ENCODE measurements around the gene PBX1. TPM values are rescaled to one million over a fixed set of nuclear protein-coding genes. Genes with fewer than 3 reads are reported as not detected.

PBX1 gene
- total RNA-seq, 1 donor from 2014 or later = not detected

DNA sequence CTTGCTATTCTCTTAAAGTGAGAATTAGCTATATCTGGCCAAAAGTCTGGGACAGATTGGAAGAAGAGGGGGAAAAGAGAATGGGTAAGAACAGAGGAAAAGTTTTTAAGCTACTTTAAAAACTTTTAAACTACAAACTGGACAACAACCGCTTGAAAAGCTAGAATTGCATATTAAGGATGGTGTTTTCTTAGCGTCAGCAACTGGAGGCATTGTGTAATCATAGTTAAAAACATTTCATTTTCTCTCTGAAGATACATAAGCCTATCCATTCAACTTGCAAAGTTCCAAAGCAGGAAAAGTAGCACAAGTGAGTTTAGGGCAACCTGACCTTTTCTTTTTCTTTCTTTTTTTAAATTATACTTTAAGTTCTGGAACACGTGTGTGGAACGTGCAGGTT lies 10.9 kb downstream of the PBX1 start:
- H3K9me3 Mint-ChIP-seq = no peaks in the 10 kb centered on the region
- intact Hi-C loops (cut with micrococcal nuclease) = no loop called here
- H3K27ac Mint-ChIP-seq = no peak overlapping the region
- H3K36me3 Mint-ChIP-seq (ENCODE audit: low read depth) = no peaks in the 10 kb centered on the region
- H3K4me1 Mint-ChIP-seq (ENCODE audit: low read depth) = no peaks in the 10 kb centered on the region
- H3K4me3 Mint-ChIP-seq (ENCODE audit: low read depth) = no peak overlapping the region
- H3K27me3 Mint-ChIP-seq (ENCODE audit: low read depth) = no peaks in the 10 kb centered on the region
- no peak for DNase-seq (ENCODE audit: low spot score)

DNA sequence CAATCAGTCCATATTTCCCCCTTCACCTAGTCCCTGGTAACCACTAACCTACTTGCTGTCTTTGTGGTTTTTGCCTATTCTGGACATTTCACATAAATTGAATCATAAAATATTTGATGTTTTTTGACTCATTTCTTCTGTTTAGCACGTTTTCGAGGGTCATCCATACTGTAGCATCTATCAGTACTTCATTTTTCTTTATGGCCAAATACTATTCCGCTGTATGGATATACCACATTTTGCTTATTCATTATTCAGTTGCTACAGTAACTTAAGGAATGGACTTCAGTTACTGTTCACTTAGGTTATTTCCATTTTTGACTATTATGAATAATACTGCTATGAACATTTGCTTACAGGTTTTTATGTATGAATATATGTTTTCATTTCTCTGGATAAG lies 12.3 kb downstream of the PBX1 start:
- no peak for DNase-seq (ENCODE audit: low spot score)
- no peak overlapping the region for H3K27ac Mint-ChIP-seq
- no peaks in the 10 kb centered on the region for H3K36me3 Mint-ChIP-seq (ENCODE audit: low read depth)
- no peak overlapping the region for H3K4me3 Mint-ChIP-seq (ENCODE audit: low read depth)
- no peaks in the 10 kb centered on the region for H3K9me3 Mint-ChIP-seq
- no peaks in the 10 kb centered on the region for H3K27me3 Mint-ChIP-seq (ENCODE audit: low read depth)
- H3K4me1 Mint-ChIP-seq (ENCODE audit: low read depth) = no peaks in the 10 kb centered on the region
- intact Hi-C loops (cut with micrococcal nuclease) = no loop called here

DNA sequence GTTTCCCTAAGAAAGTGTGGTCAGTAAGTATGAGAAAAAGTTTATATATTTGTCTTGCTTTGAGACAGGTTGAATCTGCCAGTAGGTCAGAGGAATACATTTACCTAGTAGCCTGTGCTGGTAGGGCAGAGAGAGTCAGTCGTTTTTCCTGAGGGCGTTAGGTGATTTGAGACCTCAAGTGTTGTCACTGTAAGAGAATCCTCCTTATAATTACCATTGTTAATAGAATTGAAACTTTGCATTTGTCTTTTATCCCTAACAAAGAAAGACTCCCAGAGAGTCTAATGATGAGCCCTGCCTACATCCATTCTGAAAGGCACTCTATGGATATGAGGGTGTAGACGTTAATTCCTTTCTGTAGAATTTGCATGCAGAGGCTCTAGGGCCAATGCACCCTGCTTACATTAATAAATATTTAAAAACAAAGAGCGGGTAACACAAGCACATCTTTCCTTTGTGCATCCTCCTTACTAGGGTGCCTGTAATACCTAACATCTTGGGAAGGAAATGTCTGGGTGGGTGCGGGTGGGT lies 16.4 kb downstream of the PBX1 start:
- H3K4me1 Mint-ChIP-seq (ENCODE audit: low read depth) = no peaks in the 10 kb centered on the region
- no peaks in the 10 kb centered on the region for H3K36me3 Mint-ChIP-seq (ENCODE audit: low read depth)
- H3K27me3 Mint-ChIP-seq (ENCODE audit: low read depth) = no peaks in the 10 kb centered on the region
- H3K4me3 Mint-ChIP-seq (ENCODE audit: low read depth) = no peak overlapping the region
- H3K9me3 Mint-ChIP-seq = no peaks in the 10 kb centered on the region
- H3K27ac Mint-ChIP-seq = no peak overlapping the region
- intact Hi-C loops (cut with micrococcal nuclease) = no loop called here
- DNase-seq (ENCODE audit: low spot score) = no peak

DNA sequence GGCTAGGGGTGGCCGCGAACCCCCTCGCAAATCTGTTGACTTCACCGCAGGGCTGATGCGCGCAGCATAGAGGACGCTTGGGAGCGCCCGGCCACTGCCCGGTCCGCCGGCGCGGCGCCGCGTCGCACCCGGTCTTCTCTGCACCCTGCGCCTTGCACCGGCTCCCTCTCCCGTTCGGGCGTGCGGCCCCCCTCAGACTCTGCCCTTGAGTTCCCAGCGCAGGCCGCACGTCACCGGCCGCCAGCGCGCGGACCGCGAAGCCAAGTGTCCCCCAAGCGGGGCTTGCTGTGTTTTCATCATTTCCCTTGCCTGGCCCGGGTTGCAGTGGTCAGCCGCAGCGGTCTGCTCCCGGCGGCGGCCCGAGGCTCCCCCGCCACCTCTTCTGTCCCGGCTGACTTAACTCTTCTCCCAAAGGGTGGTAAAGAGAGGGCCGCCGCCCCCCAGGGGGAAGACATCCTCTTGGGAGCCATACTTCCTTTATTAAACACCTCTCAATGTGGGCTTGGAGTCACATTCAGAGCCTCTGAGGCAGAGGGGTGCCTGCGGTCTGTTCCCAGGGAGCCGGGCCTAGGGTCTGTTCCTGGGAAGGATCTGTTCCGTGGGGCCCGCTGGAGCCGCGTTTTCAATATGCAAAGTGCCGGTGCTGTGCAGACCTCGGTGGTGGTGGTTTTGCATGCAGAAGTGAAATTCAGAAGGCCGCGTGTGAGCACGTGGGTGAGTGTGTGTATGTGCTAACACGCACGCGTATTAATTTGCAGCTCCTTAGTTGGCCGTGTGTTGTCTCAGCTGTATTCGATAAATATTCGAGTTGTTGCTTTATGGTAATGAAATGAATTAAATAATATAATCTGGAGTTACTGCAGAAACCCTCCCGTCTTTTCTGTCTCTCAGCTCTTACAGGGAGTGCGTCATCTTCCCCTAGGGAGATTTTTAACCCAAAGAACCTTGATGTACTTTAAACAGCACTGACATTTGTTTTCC lies 17.6 kb downstream of the PBX1 start:
- no peaks in the 10 kb centered on the region for H3K36me3 Mint-ChIP-seq (ENCODE audit: low read depth)
- intact Hi-C loops (cut with micrococcal nuclease) = no loop called here
- H3K27me3 Mint-ChIP-seq (ENCODE audit: low read depth) = no peaks in the 10 kb centered on the region
- H3K4me3 Mint-ChIP-seq (ENCODE audit: low read depth) = no peak overlapping the region
- H3K4me1 Mint-ChIP-seq (ENCODE audit: low read depth) = no peaks in the 10 kb centered on the region
- H3K9me3 Mint-ChIP-seq = no peaks in the 10 kb centered on the region
- no peak overlapping the region for H3K27ac Mint-ChIP-seq
- no peak for DNase-seq (ENCODE audit: low spot score)

DNA sequence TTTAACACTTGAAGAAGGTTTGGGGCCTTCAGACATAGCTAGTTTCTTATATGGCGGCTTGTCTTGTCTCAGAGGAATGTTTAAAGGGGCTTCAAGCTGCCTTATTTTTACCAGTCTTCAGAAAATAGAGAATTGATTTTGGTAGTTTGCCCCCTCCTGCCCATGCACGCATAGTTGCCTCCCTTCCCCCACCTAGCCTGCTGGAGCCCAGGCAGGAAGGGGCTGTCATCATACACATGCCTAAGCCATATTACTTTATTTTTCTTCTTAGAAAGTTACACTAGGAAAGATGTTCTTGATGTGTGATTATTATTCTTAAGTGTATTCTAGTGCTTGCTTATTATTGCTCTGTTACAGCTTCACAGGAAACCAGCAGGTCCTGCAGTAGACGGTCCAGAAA lies 18.3 kb downstream of the PBX1 start:
- no peak for DNase-seq (ENCODE audit: low spot score)
- Mint-ChIP-seq H3K27ac (no peak overlapping the region), H3K4me3 (ENCODE audit: low read depth) (no peak overlapping the region), H3K9me3 (no peaks in the 10 kb centered on the region), H3K27me3 (ENCODE audit: low read depth) (no peaks in the 10 kb centered on the region), H3K4me1 (ENCODE audit: low read depth) (no peaks in the 10 kb centered on the region), H3K36me3 (ENCODE audit: low read depth) (no peaks in the 10 kb centered on the region)
- intact Hi-C loops (cut with micrococcal nuclease) = no loop called here

DNA sequence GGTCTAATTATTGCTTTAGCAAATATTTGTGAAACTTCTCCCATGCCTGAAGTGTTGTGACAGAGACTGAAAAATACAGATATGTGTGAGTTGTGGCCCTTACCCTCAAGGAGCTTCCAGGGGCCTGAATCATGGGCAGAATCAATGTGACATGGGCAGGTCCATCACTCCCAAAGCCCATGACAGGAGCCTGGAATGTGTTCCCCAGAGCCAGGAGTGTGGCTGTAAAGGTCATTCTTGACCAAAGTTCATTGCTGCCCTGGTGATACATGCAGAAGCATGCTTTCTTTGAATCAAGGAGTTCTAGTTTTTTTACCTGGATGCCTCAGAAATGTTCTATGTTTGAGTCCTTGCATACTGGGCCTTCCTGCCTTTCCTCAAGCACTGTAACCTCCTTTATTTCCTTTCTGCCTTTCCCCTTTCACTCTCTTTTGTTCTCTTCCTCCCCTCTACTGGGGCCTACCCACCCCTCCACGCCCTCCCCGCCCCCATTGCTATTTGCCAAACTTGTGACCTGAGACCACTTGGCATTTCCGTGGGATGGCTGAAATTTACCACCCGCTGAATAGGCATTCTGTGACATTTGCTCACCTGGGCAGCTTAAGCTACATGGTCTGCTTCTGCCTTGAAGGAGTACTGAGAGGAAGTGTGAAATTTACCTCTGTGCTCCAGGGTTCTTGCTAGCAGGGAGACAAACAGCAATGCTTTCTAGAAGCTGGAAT lies 19.7 kb downstream of the PBX1 start:
- Mint-ChIP-seq H3K4me3 (ENCODE audit: low read depth) (no peak overlapping the region), H3K4me1 (ENCODE audit: low read depth) (no peaks in the 10 kb centered on the region), H3K36me3 (ENCODE audit: low read depth) (no peaks in the 10 kb centered on the region), H3K27ac (no peak overlapping the region), H3K9me3 (no peaks in the 10 kb centered on the region), H3K27me3 (ENCODE audit: low read depth) (no peaks in the 10 kb centered on the region)
- intact Hi-C loops (cut with micrococcal nuclease) = no loop called here
- no peak for DNase-seq (ENCODE audit: low spot score)

DNA sequence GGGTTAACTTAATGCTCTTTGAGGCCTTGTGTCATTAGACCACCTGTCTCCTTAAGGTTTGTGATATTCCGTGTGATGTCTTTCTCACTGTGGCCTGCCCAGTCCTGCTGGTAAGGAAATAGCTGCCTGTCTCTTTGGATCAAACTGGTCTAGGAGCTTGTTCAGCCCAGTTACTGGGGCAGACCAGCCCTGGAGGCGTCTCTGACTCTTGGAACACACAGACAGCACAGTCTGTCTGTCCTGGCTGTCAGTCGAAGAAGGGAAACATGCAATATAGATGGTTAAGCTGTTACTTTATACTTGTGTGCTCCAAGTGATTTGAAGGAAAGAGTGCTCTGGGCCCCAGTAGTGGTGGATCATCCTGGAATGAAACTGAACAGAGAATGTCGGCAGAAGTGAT lies 20.4 kb downstream of the PBX1 start:
- Mint-ChIP-seq H3K4me1 (ENCODE audit: low read depth) (no peaks in the 10 kb centered on the region), H3K4me3 (ENCODE audit: low read depth) (no peak overlapping the region), H3K9me3 (no peaks in the 10 kb centered on the region), H3K27ac (no peak overlapping the region), H3K27me3 (ENCODE audit: low read depth) (no peaks in the 10 kb centered on the region), H3K36me3 (ENCODE audit: low read depth) (no peaks in the 10 kb centered on the region)
- DNase-seq (ENCODE audit: low spot score) = no peak
- intact Hi-C loops (cut with micrococcal nuclease) = no loop called here

DNA sequence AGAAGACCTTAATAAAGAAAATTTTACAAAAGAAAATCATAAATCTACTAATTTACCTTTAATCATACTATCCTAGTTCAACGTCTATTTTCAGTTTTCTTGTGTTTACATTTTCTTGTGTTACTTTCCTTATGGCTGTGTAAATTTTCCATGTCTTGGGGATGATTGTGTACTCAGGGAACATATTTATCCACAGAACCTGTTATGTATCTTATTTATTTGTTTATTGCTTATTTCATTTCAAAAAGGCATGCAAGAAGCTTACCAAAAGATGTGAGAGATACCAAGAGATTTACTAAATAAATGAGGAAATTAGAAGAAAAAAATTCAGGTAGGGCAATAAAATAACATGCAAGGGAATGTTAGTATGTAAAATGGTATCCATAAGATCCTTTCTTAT lies 22.8 kb downstream of the PBX1 start:
- Mint-ChIP-seq H3K4me1 (ENCODE audit: low read depth) (no peaks in the 10 kb centered on the region), H3K9me3 (no peaks in the 10 kb centered on the region), H3K27ac (no peak overlapping the region), H3K27me3 (ENCODE audit: low read depth) (no peaks in the 10 kb centered on the region), H3K36me3 (ENCODE audit: low read depth) (no peaks in the 10 kb centered on the region), H3K4me3 (ENCODE audit: low read depth) (no peak overlapping the region)
- intact Hi-C loops (cut with micrococcal nuclease) = no loop called here
- DNase-seq (ENCODE audit: low spot score) = no peak

DNA sequence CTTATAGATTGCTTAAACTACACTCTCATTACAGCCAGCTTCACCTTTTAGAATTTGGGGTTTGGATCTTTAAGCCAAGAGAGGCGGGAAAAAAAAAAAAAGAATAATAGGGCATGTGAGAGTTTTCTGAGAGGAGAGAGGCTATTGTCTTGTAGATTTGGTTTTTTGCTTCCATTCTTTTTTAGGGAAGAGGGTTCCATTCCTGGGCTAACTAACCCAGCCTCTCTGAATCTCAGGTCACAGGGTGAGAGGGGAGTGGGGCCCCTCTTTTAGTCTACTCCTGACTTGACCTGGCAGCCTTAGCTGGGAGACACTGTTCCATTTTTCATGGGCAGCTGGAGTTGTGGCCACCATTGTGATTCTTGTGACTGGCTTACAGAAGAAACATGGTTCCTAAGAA lies 24.2 kb downstream of the PBX1 start:
- Mint-ChIP-seq H3K36me3 (ENCODE audit: low read depth) (no peaks in the 10 kb centered on the region), H3K27me3 (ENCODE audit: low read depth) (no peaks in the 10 kb centered on the region), H3K9me3 (no peaks in the 10 kb centered on the region), H3K27ac (no peak overlapping the region), H3K4me1 (ENCODE audit: low read depth) (no peaks in the 10 kb centered on the region), H3K4me3 (ENCODE audit: low read depth) (no peak overlapping the region)
- intact Hi-C loops (cut with micrococcal nuclease) = no loop called here
- DNase-seq (ENCODE audit: low spot score) = no peak

DNA sequence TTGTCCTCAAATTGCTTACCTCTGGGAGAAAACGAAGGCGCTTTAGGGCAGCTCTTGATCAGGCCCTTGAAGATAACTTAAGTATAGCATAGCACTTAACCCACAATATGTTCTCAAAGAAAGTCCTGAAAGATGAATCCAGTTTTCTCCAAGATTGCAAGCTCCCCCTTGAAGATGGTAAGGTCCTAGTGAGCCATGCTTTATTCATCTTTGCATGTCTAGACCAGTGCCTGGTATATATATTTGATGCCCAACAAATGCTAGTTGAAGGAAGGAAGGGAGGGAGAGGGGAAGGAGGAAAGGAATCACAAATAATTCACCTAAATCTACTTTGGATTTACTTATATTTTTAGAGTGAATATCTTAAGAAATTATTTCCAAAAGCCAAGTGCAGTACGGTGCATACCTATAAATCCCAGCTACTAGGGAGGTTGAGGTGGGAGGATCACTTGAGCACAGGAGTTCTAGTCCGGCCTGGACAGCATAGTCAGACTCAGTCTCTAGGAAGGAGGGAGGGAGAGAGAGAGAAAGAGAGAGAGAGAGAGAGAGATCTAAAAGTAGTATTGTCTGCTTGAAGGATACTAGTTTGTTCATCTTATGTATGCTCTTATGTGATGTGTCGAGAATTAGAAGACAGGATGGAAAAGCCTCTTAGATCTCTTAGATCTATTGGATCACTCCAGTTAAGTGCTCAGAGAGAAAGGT lies 25.0 kb downstream of the PBX1 start:
- intact Hi-C loops (cut with micrococcal nuclease) = no loop called here
- no peaks in the 10 kb centered on the region for H3K36me3 Mint-ChIP-seq (ENCODE audit: low read depth)
- H3K27ac Mint-ChIP-seq = no peak overlapping the region
- H3K4me3 Mint-ChIP-seq (ENCODE audit: low read depth) = no peak overlapping the region
- H3K9me3 Mint-ChIP-seq = no peaks in the 10 kb centered on the region
- no peak for DNase-seq (ENCODE audit: low spot score)
- no peaks in the 10 kb centered on the region for H3K4me1 Mint-ChIP-seq (ENCODE audit: low read depth)
- no peaks in the 10 kb centered on the region for H3K27me3 Mint-ChIP-seq (ENCODE audit: low read depth)

DNA sequence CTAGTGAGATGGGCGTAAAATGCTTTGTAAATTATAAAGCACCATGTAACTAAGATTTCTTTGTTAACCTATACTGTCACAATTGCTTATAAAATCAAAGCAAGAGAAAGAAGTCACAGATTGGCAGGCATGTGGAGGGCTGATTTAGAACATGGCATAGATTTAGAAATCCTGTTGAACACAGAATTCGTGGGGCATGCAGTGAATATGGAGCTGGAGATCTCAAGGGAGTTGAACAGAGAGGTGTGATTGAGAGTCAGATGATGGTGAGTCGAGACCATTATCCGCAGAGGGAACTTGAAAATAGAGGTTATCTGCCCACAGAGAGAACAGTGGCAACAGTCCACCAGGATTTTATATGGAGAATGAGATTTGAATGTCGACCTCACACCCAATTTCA lies 27.6 kb downstream of the PBX1 start:
- no peak for DNase-seq (ENCODE audit: low spot score)
- Mint-ChIP-seq H3K27ac (no peak overlapping the region), H3K36me3 (ENCODE audit: low read depth) (no peaks in the 10 kb centered on the region), H3K27me3 (ENCODE audit: low read depth) (no peaks in the 10 kb centered on the region), H3K4me1 (ENCODE audit: low read depth) (no peaks in the 10 kb centered on the region), H3K4me3 (ENCODE audit: low read depth) (no peak overlapping the region), H3K9me3 (no peaks in the 10 kb centered on the region)
- intact Hi-C loops (cut with micrococcal nuclease) = no loop called here

DNA sequence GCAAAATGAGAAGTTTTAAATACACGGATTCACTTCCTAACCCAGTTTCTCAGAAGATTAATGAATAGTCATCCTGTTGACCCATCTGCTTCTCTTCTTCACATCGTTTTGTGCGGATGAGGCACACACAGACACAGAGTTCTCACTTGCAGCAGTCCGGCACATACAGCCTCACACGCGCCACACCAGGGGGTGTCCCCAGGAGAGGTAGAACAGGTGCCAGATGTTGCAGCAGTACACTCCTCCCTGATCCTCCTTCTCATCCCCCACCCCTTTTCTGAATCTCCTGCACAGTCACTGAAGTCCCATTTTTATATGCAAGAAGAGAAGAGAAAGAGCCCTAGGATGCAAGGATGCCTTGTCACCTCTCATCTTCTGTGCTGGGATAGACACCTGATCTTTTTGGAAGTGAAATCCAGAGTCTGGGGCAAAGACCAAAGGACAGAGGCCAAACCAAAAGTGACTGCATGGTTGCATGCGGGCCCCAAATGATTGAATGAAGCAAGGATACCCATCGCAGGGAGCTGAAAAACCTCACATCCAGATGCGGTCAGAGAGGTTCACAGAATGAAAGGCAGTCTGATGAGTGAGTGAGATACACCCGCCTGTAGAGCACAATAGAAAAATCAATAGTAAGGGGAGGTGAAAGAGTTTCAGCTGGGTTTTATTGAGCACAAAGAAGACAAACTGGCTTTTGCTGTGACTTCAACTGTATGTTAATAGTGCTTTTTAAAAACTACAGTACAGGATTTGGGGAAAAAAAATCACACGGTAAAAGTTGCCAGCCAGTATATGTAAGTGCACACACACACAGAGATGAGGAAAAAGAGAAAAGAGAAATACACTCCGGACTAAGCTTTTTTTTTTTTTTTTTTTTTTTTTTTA lies 28.9 kb downstream of the PBX1 start:
- Mint-ChIP-seq H3K4me1 (ENCODE audit: low read depth) (no peaks in the 10 kb centered on the region), H3K9me3 (no peaks in the 10 kb centered on the region), H3K27me3 (ENCODE audit: low read depth) (no peaks in the 10 kb centered on the region), H3K4me3 (ENCODE audit: low read depth) (no peak overlapping the region), H3K27ac (no peak overlapping the region), H3K36me3 (ENCODE audit: low read depth) (no peaks in the 10 kb centered on the region)
- DNase-seq (ENCODE audit: low spot score) = no peak
- intact Hi-C loops (cut with micrococcal nuclease) = no loop called here

Data from activated T-helper 2 cell treated with anti-CD3 and anti-CD28 coated beads, Interferon-gamma antibody, Interleukin-2, Interleukin-4, amounts not matched to agents 10 μg/mL and 5 μg/mL and 100 μg/mL, durations not matched to agents 14 hours and 24 hours and 36 hours (primary cell).